AG04449 (cell line): ENCODE results near the gene SLFN12L.
"Not testable (repeated sequence)": the region's sequence is repeated elsewhere in the genome, so short reads cannot be mapped to it uniquely, and the experiment has no call there.

ENCODE experiments used
- CTCF ChIA-PET: fragments of 350-600 bp; formaldehyde crosslinking; extraction: SDS; loops from one replicate; lab custom pipeline; 2021; ENCODE audit warnings: antibody characterized with exemption; lab: Yijun Ruan, JAX
- POLR2A ChIA-PET: fragments of 400-600, 350-600 bp; formaldehyde crosslinking; extraction: SDS; loops from one replicate; lab custom pipeline; 2020; ENCODE audit warnings: antibody characterized with exemption, inconsistent platforms; lab: Yijun Ruan, JAX
- DNase-seq: peaks from one replicate; pipeline ENCODE4 v3.0.0-alpha.2; 2010; ENCODE audit warnings: low read depth, low spot score
- H3K4me3 ChIP-seq: 2 replicates; pipeline ENCODE4 v1.5.1; 2011; ENCODE audit warnings: low read depth, mild to moderate bottlenecking, control low read depth, low read length
- CTCF ChIP-seq: IDR thresholded peaks from one replicate; pipeline ENCODE4 v1.5.1; 2011; ENCODE audit warnings: mild to moderate bottlenecking, moderate library complexity, low read length, control low read depth, inconsistent platforms; ENCODE audit not compliant: insufficient read depth; ENCODE audit errors: missing control alignments

SLFN12L gene

GRCh38 chr17:35531160-35531559 is 6.3 kb downstream of the SLFN12L start:
- POLR2A ChIA-PET, result no interaction called here
- DNase-seq, result no peak
- TF ChIP-seq CTCF, result no peak
- CTCF ChIA-PET, result interaction anchor here (0.7 to 15.0 kb wide), 4 partner anchors 8 to 220 kb away, joined by 3 to 455 read pairs (median 3); no protein-coding TSS in a partner anchor
- no peak overlapping the region for H3K4me3 ChIP-seq

- DNase-seq, result no peak
- CTCF ChIA-PET, result interaction anchor here (1.8 kb wide), 1 partner anchor 9 kb away, joined by 10 read pairs; no protein-coding TSS in a partner anchor
- no peak overlapping the region for H3K4me3 ChIP-seq
- POLR2A ChIA-PET, result no interaction called here
- TF ChIP-seq CTCF, result no peak
Observed at GRCh38 chr17:35529866-35530265, 7.6 kb downstream of the SLFN12L start.

GRCh38 chr17:35529326-35529725 is 8.2 kb downstream of the SLFN12L start:
- H3K4me3 ChIP-seq, POLR2A ChIA-PET, DNase-seq: not testable (repeated sequence)
- CTCF ChIA-PET, result interaction anchor here (1.8 kb wide), 1 partner anchor 10 kb away, joined by 10 read pairs; no protein-coding TSS in a partner anchor

GRCh38 chr17:35523296-35523695 is 14.2 kb downstream of the SLFN12L start:
- POLR2A ChIA-PET, result no interaction called here
- CTCF ChIA-PET, result interaction anchor here (0.9 to 1.6 kb wide), 4 partner anchors 8 to 210 kb away, joined by 3 to 9 read pairs (median 6); partner anchors contain the start of gene SLFN12L
- no peak overlapping the region for H3K4me3 ChIP-seq
- DNase-seq, result no peak
- TF ChIP-seq CTCF, result no peak

- DNase-seq, POLR2A ChIA-PET, H3K4me3 ChIP-seq: not testable (repeated sequence)
- CTCF ChIA-PET, result interaction anchor here (1.5 to 1.6 kb wide), 2 partner anchors 17 to 209 kb away, joined by 4 to 9 read pairs; partner anchors contain the start of gene SLFN12L
Observed at GRCh38 chr17:35521654-35522256, 15.7 kb downstream of the SLFN12L start.

- ChIA-PET CTCF (no interaction called here), POLR2A (no interaction called here)
- DNase-seq, result no peak
- no peak for TF ChIP-seq CTCF
- no peak overlapping the region for H3K4me3 ChIP-seq
Observed at GRCh38 chr17:35521150-35521549, 16.3 kb downstream of the SLFN12L start.

GRCh38 chr17:35519906-35520442 is 17.5 kb downstream of the SLFN12L start:
- TF ChIP-seq CTCF, result no peak
- CTCF ChIA-PET, result interaction anchor here (0.9 kb wide), 1 partner anchor 227 kb away, joined by 3 read pairs; no protein-coding TSS in a partner anchor
- POLR2A ChIA-PET, result no interaction called here
- no peak for DNase-seq
- no peak overlapping the region for H3K4me3 ChIP-seq
